Panc1 (cell line): ENCODE data around the gene GLRX.

Experiments
- CTCF ChIP-seq: fragments of 450-650 bp; IDR thresholded peaks from 2 replicates; pipeline ENCODE4 v1.5.1; 2017; ENCODE audit warnings: mild to moderate bottlenecking
- POLR2AphosphoS5 ChIP-seq: IDR thresholded peaks from 2 replicates; pipeline ENCODE4 v1.6.1; 2012; ENCODE audit warnings: mild to moderate bottlenecking, low read depth, low read length, moderate library complexity
- SIN3A ChIP-seq: IDR thresholded peaks from 2 replicates; pipeline ENCODE4 v1.6.1; 2012; ENCODE audit warnings: low read depth, mild to moderate bottlenecking, low read length, moderate library complexity, borderline replicate concordance; ENCODE audit not compliant: insufficient read depth
- TCF7L2 ChIP-seq: IDR thresholded peaks from 2 replicates; pipeline ENCODE4 v1.6.1; 2011; ENCODE audit warnings: mild to moderate bottlenecking, low read depth, low read length, inconsistent platforms
- TF ChIP-seq, protein P1 (sequence below), 2 experiments: IDR thresholded peaks; 2 replicates each; pipeline ENCODE4 v1.6.1; 2011 to 2012; ENCODE audit warnings: low read depth in 2 of 2, control low read depth in 1 of 2, low read length in 1 of 2, mild to moderate bottlenecking in 1 of 2, moderate library complexity in 1 of 2; ENCODE audit not compliant: insufficient read depth in 1 of 2

GRCh38 chr5:95843733-95844223 lies 21.3 kb upstream of the GLRX start:
- TF ChIP-seq POLR2AphosphoS5 (no peak), CTCF (no peak), SIN3A (no peak), TCF7L2 (no peak)
- TF ChIP-seq, protein P1, sequence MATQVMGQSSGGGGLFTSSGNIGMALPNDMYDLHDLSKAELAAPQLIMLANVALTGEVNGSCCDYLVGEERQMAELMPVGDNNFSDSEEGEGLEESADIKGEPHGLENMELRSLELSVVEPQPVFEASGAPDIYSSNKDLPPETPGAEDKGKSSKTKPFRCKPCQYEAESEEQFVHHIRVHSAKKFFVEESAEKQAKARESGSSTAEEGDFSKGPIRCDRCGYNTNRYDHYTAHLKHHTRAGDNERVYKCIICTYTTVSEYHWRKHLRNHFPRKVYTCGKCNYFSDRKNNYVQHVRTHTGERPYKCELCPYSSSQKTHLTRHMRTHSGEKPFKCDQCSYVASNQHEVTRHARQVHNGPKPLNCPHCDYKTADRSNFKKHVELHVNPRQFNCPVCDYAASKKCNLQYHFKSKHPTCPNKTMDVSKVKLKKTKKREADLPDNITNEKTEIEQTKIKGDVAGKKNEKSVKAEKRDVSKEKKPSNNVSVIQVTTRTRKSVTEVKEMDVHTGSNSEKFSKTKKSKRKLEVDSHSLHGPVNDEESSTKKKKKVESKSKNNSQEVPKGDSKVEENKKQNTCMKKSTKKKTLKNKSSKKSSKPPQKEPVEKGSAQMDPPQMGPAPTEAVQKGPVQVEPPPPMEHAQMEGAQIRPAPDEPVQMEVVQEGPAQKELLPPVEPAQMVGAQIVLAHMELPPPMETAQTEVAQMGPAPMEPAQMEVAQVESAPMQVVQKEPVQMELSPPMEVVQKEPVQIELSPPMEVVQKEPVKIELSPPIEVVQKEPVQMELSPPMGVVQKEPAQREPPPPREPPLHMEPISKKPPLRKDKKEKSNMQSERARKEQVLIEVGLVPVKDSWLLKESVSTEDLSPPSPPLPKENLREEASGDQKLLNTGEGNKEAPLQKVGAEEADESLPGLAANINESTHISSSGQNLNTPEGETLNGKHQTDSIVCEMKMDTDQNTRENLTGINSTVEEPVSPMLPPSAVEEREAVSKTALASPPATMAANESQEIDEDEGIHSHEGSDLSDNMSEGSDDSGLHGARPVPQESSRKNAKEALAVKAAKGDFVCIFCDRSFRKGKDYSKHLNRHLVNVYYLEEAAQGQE (IDR thresholded peaks at IDR 0.05; ENCODE audit: insufficient read depth in 1 of 2, low read depth in 2 of 2, low read length in 1 of 2): no peak
